Psoas muscle (tissue), 8 donors: ENCODE measurements around the gene PLEKHA8. TPM values are rescaled to one million over a fixed set of nuclear protein-coding genes. Genes with fewer than 3 reads are reported as not detected.

Experiments used
- ATAC-seq, 4 donors: fragments of 200-7000 bp; cut with Tn5 transposase; one replicate each; pipeline ENCODE4 v1.9.1; 2020; ENCODE audit warnings: moderate library complexity in 3 of 4, mild to moderate bottlenecking in 2 of 4
- DNase-seq, 2 donors: peaks; one replicate each; pipeline ENCODE4 v3.0.0-alpha.2; 2020
- H3K27ac ChIP-seq: fragments of 200-600 bp; one replicate; pipeline ENCODE4 v1.8.0; 2022
- H3K27me3 ChIP-seq, 3 donors: fragments of 200-600 bp in 1 of 3; one replicate each; pipeline versions ENCODE4 v1.6.1 to v1.8.0; 2013 to 2022; ENCODE audit warnings: low read length in 2 of 3, mild to moderate bottlenecking in 2 of 3, moderate library complexity in 1 of 3; ENCODE audit not compliant: insufficient read depth in 3 of 3
- H3K36me3 ChIP-seq, 2 donors: fragments of 200-600 bp in 1 of 2; one replicate each; pipeline versions ENCODE4 v1.6.1 to v1.8.0; 2013 to 2022; ENCODE audit warnings: low read depth in 1 of 2, mild to moderate bottlenecking in 1 of 2, moderate library complexity in 1 of 2; ENCODE audit not compliant: insufficient read depth in 1 of 2
- H3K4me1 ChIP-seq: fragments of 200-600 bp; one replicate; pipeline ENCODE4 v1.8.0; 2022
- H3K4me3 ChIP-seq: fragments of 200-600 bp; one replicate; pipeline ENCODE4 v1.8.0; 2022; ENCODE audit warnings: mild to moderate bottlenecking
- H3K9me3 ChIP-seq: fragments of 200-600 bp; one replicate; pipeline ENCODE4 v1.8.0; 2022
- WGBS, 3 donors: extraction: QIAGEN DNeasy Blood & Tissue Kit; methylation state at CpG; one replicate each; pipeline versions ENCODE4 v1.1.6 to v1.1.7; 2013; 5-methylcytosine and 5-hydroxymethylcytosine counted together
- intact Hi-C, 2 donors: fragments of 100-400 bp; cut with DNase I; formaldehyde crosslinking; loops; one replicate each; pipeline versions ENCODE4 v1.11.0 to v1.14.2; 2022
- polyA plus RNA-seq, 3 donors: library from polyadenylated mRNA; stranded (reverse); fragments of 200-250 nt; gene quantifications; one replicate each; pipeline ENCODE4 v1.2.3, GENCODE V29; 2013
- total RNA-seq, 4 donors: library from RNA; stranded (reverse); fragmentation: NEBNext Ultra II Directional in 2 of 4; extraction: Animal tissue kit (Norgen Biotek cat#: 25700) in 2 of 4; gene quantifications; one replicate each; pipeline versions ENCODE4 v1.2.1 to v1.2.4, GENCODE V29; 2021 to 2023
- TF ChIP-seq, protein P1 (sequence below): fragments of 200-600 bp; IDR thresholded peaks from one replicate; pipeline ENCODE4 v1.8.0; 2022; ENCODE audit warnings: antibody characterized with exemption
- donor health status: healthy with polysubstance abuse.
- donor health status: DM: no; HTN: no; CAD: no; lungs with moderate emphysema.
- donor health status: Bipolar disorder and iron deficiency.
- donor health status: healthy.
- donor health status: DM: yes; HTN: yes; CAD: no.
- donor health status: DM: no; HTN: no; CAD: no.
- donor health status: DM: no; HTN: no; CAD: no.
- donor health status: DM: yes; HTN: yes; CAD: no.

PLEKHA8 gene
- total and polyA plus RNA-seq, 7 donors, result 1.3 to 4.0 (median 3.7) TPM

- Histone ChIP-seq H3K4me1 (peaks cover 85% of the 10 kb centered on the region), H3K27ac (peak overlapping the region; percentile 87), H3K36me3 (no peaks in the 10 kb centered on the region), H3K9me3 (no peaks in the 10 kb centered on the region), H3K4me3 (no peak overlapping the region), H3K27me3 (no peaks in the 10 kb centered on the region)
- TF ChIP-seq, protein P1, sequence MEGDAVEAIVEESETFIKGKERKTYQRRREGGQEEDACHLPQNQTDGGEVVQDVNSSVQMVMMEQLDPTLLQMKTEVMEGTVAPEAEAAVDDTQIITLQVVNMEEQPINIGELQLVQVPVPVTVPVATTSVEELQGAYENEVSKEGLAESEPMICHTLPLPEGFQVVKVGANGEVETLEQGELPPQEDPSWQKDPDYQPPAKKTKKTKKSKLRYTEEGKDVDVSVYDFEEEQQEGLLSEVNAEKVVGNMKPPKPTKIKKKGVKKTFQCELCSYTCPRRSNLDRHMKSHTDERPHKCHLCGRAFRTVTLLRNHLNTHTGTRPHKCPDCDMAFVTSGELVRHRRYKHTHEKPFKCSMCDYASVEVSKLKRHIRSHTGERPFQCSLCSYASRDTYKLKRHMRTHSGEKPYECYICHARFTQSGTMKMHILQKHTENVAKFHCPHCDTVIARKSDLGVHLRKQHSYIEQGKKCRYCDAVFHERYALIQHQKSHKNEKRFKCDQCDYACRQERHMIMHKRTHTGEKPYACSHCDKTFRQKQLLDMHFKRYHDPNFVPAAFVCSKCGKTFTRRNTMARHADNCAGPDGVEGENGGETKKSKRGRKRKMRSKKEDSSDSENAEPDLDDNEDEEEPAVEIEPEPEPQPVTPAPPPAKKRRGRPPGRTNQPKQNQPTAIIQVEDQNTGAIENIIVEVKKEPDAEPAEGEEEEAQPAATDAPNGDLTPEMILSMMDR, result no peak
- intact Hi-C loops, result no loop called here
- 33 to 57% (median 33%) methylated on average over 6 of the region's 6 CpGs for WGBS, 3 donors
- ATAC-seq (no peak), DNase-seq (no peak)
Observed at GRCh38 chr7:30176463-30177109, 148.4 kb downstream of the PLEKHA8 start.

- Histone ChIP-seq H3K27me3 (no peaks in the 10 kb centered on the region), H3K4me1 (peaks cover 85% of the 10 kb centered on the region), H3K27ac (peak overlapping the region; percentile 87), H3K9me3 (no peaks in the 10 kb centered on the region), H3K4me3 (no peak overlapping the region), H3K36me3 (no peaks in the 10 kb centered on the region)
- intact Hi-C loops, result no loop called here
- WGBS, 3 donors, result 90 to 93% (median 92%) methylated on average over 5 of the region's 5 CpGs
- TF ChIP-seq, protein P1, result no peak
- DNase-seq (no peak), ATAC-seq (no peak)
Observed at GRCh38 chr7:30177186-30177585, 149.0 kb downstream of the PLEKHA8 start.

- intact Hi-C loops, result no loop called here
- ATAC-seq, result no peak
- no peaks in the 10 kb centered on the region for H3K36me3 ChIP-seq
- no peak overlapping the region for H3K4me3 ChIP-seq
- H3K4me1 ChIP-seq, result peaks cover 86% of the 10 kb centered on the region
- H3K27me3 ChIP-seq, result no peaks in the 10 kb centered on the region
- 35 to 43% (median 42%) methylated on average over 3 of the region's 3 CpGs for WGBS, 3 donors
- TF ChIP-seq, protein P1, result no peak
- H3K9me3 ChIP-seq, result no peaks in the 10 kb centered on the region
- DNase-seq, result no peak
- peak overlapping the region; percentile 87 for H3K27ac ChIP-seq
Observed at GRCh38 chr7:30177965-30178364, 149.8 kb downstream of the PLEKHA8 start.

DNA sequence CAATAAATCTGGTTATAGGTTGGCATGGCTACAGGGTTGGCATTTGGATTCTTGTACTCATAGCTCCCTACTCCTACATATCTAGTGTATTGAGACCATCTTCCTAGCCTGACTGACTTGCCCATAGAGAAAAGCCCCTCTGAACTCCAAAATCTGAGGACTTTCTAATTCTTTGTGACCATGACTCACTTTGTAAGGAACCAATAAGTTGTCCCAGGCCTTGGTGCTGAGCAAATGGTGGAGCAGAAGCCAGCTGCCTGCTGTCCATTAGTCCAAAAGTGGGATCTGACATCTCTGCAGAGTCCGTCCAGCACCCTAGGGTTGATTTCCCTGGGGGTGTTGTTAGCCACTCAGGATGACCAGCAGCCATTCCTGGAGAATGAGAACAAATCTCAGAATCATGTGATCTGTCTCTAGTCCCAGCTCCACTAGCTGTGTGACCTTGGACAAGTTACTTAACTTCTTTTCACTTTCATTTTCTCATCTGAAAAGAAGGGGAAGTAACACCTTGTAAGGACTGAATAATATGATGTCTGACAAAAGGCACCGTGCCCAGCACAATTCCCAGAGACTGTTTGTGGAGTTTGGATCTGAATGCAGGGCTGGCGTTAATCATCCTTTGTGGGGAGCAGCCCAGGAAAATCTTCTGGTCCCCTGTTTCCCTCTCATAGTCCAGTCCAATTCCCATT, 150.7 kb downstream of the PLEKHA8 start:
- peaks cover 88% of the 10 kb centered on the region for H3K4me1 ChIP-seq
- intact Hi-C loops, result no loop called here
- DNase-seq, result no peak
- TF ChIP-seq, protein P1, result no peak
- peak in 2 of 4 donors; percentile 5 to 21 for ATAC-seq
- H3K27ac ChIP-seq, result peak overlapping the region; percentile 6
- no peaks in the 10 kb centered on the region for H3K36me3 ChIP-seq
- no peaks in the 10 kb centered on the region for H3K27me3 ChIP-seq
- H3K9me3 ChIP-seq, result no peaks in the 10 kb centered on the region
- 66 to 82% (median 68%) methylated on average over 3 of the region's 3 CpGs for WGBS, 3 donors
- no peak overlapping the region for H3K4me3 ChIP-seq

Other genes starting within 250 kb of the PLEKHA8 start
- gene WIPF3, start 221.9 kb upstream of the PLEKHA8 start, total RNA-seq, result 10 to 100 TPM; 18.5 to 30.7 (median 23.8) TPM
- 10 to 100 TPM in 1 of 3 donors, 1 to 10 TPM in 2; 3.3 to 17.4 (median 8.9) TPM for gene WIPF3, start 221.9 kb upstream of the PLEKHA8 start, polyA plus RNA-seq
- gene SCRN1, start 38.6 kb upstream of the PLEKHA8 start, total RNA-seq, result 1 to 10 TPM; 2.6 to 6.7 (median 3.3) TPM
- gene SCRN1, start 38.6 kb upstream of the PLEKHA8 start, polyA plus RNA-seq, result 1 to 10 TPM in 2 of 3 donors, under 1 TPM in 1; 0.80 to 1.3 (median 1.2) TPM
- gene FKBP14, start 1.7 kb upstream of the PLEKHA8 start, total RNA-seq, result 1 to 10 TPM; 4.1 to 5.0 (median 4.5) TPM
- gene FKBP14, start 1.7 kb upstream of the PLEKHA8 start, polyA plus RNA-seq, result 1 to 10 TPM in 2 of 3 donors, under 1 TPM in 1; 0.97 to 4.6 (median 2.6) TPM
- gene MTURN, start 106.6 kb downstream of the PLEKHA8 start, total RNA-seq, result 10 to 100 TPM; 17.6 to 68.6 (median 36.9) TPM
- gene MTURN, start 106.6 kb downstream of the PLEKHA8 start, polyA plus RNA-seq, result 10 to 100 TPM in 2 of 3 donors, 1 to 10 TPM in 1; 7.1 to 12.5 (median 10.2) TPM